PC-9 (cell line): ENCODE results near the gene DOHH.

Experiments
- EZH2 ChIP-seq: fragments of 200-600 bp; sonication (generic); IDR thresholded peaks from 2 replicates; pipeline ENCODE4 v1.8.0; 2017; ENCODE audit warnings: antibody characterized with exemption, low read depth
- TF ChIP-seq, protein P1 (sequence below): fragments of 200-600 bp; sonication (generic); conservative IDR thresholded peaks from 2 replicates; pipeline ENCODE4 v1.6.1; 2017; ENCODE audit warnings: mixed run types, antibody characterized with exemption, mild to moderate bottlenecking, moderate library complexity

- TF ChIP-seq, protein P1, sequence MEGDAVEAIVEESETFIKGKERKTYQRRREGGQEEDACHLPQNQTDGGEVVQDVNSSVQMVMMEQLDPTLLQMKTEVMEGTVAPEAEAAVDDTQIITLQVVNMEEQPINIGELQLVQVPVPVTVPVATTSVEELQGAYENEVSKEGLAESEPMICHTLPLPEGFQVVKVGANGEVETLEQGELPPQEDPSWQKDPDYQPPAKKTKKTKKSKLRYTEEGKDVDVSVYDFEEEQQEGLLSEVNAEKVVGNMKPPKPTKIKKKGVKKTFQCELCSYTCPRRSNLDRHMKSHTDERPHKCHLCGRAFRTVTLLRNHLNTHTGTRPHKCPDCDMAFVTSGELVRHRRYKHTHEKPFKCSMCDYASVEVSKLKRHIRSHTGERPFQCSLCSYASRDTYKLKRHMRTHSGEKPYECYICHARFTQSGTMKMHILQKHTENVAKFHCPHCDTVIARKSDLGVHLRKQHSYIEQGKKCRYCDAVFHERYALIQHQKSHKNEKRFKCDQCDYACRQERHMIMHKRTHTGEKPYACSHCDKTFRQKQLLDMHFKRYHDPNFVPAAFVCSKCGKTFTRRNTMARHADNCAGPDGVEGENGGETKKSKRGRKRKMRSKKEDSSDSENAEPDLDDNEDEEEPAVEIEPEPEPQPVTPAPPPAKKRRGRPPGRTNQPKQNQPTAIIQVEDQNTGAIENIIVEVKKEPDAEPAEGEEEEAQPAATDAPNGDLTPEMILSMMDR = no peak
- no peak for TF ChIP-seq EZH2
These were observed 55.7 kb downstream of the DOHH start for GRCh38 chr19:3444695-3445234.
